Adrenal gland (tissue), 5 donors: ENCODE data around the gene AHNAK.
"Not testable (repeated sequence)": the region's sequence is repeated elsewhere in the genome, so short reads cannot be mapped to it uniquely, and the experiment has no call there.

Experiments used
- CTCF ChIP-seq, 6 experiments: fragments of 450-650 bp in 4 of 6; fragments of 200-600 bp in 2 of 6; sonication (generic) in 1 of 6; IDR thresholded peaks; 1 replicate in 5 of 6; 2 replicates in 1 of 6; pipeline versions ENCODE4 v1.5.1 to v1.8.0; 2016 to 2021; ENCODE audit warnings: antibody characterized with exemption in 6 of 6, mild to moderate bottlenecking in 2 of 6, moderate library complexity in 1 of 6
- POLR2A ChIP-seq, 2 donors: fragments of 450-650 bp; IDR thresholded peaks; one replicate each; pipeline ENCODE4 v1.6.1; 2017; ENCODE audit warnings: antibody characterized with exemption in 2 of 2, mild to moderate bottlenecking in 2 of 2, moderate library complexity in 1 of 2
- donor health status: DM: no; HTN: no; CAD: no.

GRCh38 chr11:62570903-62571302 is 24.3 kb upstream of the AHNAK start:
- TF ChIP-seq POLR2A, CTCF (IDR thresholded peaks at IDR 0.05): not testable (repeated sequence)
